Epidermal melanocyte (primary cell): ENCODE data around the gene DHX15.

ENCODE experiments used
- DNase-seq: peaks from one replicate; pipeline ENCODE4 v3.0.0; 2011; ENCODE audit warnings: low spot score; ENCODE audit not compliant: insufficient read length

The DHX15 gene

DNA sequence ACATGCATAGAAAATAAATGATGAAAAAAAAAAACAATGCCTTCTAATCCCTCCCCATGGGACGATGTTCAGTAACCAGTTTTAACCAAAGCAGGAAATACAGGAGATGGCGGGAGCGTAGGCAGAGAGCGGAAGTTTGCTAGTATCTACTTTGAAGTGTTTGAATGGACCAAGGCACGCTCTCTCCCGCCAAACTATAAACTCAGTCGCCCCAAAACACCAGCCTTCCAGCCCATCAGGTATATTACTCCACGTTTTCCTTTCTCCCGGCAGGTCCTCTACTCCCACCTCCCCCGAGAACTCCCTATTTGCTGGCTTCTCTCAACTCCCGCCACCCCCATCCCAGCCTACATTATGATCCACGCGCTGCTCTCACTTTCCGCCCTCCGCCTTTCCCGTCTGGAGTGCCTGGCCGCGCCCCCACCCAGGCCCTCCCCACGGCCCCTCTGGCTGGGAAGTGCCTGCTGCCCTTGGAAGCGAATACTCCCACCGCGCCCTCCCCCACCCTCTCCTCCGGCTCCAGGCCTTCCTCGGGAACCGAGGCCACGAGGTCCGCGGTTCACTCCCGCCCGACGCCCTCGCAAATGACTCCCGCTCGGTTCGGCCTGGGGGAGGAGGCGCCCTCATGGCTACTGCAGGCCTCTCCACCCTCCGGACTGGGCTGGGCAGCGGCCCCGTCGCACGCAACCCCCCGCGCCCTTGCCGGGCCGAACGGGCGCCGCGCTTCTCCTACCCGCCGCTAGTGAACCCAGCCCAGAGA lies 723 bp downstream of the DHX15 start:
- no peak for DNase-seq

DNA sequence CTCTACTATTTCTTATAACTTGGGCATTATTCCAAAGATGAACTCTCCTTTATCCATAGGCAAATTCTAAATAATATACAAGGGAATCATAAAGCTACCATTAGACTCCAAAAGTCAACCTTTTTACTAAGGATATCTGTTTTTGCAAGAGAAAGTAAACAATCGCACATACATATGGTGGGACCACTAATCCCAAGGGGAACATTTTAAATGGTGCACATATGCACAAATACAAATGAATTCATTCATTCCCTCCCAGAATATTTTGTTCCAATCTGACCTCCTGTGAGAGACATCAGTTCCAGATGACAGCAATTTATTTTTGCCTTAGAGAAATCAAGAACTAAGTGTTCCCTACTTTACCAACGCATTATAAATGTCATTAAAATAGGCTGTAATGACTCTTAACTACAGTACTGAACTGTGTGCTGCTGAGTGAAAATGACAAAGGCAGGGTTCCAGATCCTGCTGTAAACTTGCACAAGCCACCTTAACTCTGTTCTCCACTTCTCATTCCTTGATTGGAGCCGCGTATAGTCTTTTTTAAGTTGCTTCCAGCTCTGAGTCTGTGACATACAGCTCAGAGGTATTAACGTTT lies 2.0 kb downstream of the DHX15 start:
- no peak for DNase-seq

DNA sequence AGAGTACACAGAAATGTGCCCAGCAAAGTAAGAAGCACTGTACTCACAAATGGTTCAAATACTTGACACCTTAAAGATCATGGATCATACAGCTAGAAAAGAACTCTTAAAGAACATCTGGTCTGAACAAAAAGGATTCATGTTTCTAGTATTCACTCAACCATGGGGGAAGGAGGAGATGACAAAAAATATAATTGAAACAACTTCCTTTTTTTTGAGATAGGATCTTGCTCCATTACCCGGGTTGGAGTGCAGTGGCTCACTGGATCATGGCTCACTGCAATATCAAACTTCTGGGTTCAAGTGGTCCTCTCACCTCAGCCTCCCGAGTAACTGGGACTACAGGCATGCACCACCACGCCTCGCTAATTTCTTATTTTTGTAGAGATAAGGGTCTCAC lies 6.0 kb downstream of the DHX15 start:
- DNase-seq, result no peak

DNA sequence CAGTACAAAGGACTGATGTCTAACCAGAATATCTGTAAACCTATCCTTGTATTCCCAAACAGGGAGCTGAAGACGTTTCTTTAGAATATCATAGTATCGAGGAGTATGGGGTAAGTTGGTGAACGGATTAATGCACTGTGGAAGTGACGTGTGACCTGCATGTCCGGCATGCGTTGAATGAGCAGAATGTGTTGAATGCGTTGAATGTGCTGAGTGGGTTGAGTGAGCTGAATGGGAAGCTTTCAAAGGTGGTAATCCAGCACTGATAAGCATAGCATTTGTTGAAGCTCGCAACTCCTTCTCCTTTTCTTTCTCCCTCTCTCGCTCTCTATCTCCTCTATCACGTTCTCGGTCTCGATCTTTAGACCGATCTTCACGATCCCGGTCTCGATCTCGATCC lies 8.1 kb downstream of the DHX15 start:
- DNase-seq, result no peak

DNA sequence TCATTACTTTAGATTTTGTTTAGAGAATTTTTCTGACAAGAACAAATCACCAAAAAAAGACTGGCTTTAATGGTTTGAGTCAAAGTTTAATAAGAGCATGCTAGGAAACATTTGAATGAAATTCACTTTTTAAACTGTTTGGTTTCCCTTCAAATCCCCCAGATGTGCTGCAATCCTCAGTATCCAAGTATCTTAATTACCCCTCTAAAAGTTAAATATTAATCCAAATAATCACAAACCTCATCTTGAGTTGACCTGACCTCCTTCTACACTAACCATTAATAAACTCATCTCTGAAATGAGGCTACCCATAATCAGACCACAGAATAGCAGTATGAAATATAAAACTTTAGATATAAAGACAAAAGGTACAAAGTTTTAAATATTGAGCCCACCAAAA lies 10.1 kb downstream of the DHX15 start:
- no peak for DNase-seq

GRCh38 chr4:24573582-24573981 lies 10.8 kb downstream of the DHX15 start:
- DNase-seq, result no peak

DNA sequence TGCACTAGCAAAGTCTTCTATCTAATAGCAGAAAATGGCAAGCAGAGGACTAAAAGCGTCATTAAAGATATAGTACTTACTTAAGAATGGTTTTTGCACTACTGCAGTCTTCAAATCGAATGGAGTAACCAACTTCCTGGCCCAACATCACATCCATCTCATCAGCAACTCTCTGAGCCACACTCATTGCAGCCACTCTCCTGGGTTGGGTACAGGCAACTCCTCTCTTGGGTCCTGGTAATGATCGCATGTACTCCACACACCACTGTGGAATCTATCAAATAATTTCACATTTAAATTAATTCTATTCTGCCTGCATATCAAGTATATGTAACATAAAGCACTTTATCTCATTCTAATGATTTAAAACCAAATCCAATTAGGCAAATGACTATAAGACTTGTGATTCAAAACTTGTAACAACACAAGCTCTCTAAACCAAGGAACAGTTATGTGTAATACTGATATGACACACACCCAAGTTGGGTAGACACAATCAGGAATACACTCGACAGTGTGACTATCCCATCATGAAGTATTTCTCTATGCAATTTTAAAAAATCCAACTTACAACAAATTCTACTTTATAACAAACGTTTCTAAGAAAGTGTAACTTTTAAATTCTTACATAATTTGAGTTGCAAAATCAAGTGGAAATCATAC lies 13.6 kb downstream of the DHX15 start:
- no peak for DNase-seq

GRCh38 chr4:24570172-24570571 lies 14.2 kb downstream of the DHX15 start:
- DNase-seq, result no peak

DNA sequence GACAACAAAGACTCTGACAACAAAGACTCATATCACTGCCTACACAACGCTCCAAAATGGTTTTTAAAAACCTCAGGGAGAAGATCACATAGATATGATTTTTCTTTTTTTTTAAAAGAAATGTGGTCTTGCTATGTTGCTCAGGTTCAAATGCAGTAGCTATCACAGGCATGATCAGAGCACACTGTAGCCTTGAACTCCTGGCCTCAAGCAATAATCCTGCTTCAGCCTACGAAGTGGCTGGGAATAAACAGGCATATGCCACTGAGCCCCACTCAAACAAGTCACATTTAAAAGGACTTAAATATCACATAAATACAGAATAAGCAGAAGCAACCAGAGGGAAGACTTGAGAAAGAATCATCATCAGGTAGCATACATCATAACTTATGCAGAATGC lies 14.7 kb downstream of the DHX15 start:
- DNase-seq, result no peak

- DNase-seq, result no peak
Measured at GRCh38 chr4:24568425-24568824, 15.9 kb downstream of the DHX15 start.

DNA sequence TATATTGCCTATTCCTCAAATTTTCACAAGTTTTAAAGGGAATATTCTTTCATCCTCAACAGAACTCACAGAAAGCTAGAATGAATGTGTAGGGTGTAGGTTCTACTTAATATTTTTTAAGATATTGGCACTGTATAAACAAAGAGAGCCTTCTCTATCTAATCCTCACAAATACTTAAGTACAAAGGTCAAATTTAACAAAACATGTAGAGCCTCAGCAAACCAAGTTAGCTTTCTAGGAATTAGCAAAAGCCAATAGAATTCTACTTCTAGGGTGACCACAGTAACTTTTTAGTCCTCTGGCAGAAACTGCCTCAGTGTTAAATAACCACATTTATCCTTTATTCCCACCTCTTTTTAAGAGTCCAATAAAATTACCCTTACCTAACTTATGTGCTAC lies 19.3 kb downstream of the DHX15 start:
- no peak for DNase-seq

DNA sequence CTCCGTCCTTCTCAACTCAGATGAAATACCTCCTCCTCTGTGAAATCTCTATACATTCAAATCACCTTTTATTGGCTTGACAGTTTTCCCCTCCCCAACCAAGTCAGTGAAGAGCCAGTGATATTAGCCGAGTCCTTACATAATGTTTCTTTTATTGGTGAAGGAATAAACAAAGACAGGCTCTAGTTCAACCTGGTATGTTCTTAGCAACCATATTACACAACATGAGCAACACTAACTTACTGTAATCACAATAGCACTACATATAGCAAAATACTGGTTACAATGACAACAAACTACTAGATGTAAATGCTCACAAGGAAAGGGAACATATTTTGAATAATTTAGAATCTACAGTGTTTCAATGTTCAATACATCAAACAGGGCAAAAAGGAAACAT lies 19.9 kb downstream of the DHX15 start:
- DNase-seq, result no peak

GRCh38 chr4:24561438-24562139 lies 22.8 kb downstream of the DHX15 start:
- no peak for DNase-seq

GRCh38 chr4:24560868-24561368 lies 23.4 kb downstream of the DHX15 start:
- DNase-seq, result no peak

- DNase-seq, result no peak
Measured at GRCh38 chr4:24559889-24560288, 24.5 kb downstream of the DHX15 start.

GRCh38 chr4:24559032-24559821 lies 25.1 kb downstream of the DHX15 start:
- no peak for DNase-seq

GRCh38 chr4:24557026-24558025 lies 27.0 kb downstream of the DHX15 start:
- no peak for DNase-seq

DNA sequence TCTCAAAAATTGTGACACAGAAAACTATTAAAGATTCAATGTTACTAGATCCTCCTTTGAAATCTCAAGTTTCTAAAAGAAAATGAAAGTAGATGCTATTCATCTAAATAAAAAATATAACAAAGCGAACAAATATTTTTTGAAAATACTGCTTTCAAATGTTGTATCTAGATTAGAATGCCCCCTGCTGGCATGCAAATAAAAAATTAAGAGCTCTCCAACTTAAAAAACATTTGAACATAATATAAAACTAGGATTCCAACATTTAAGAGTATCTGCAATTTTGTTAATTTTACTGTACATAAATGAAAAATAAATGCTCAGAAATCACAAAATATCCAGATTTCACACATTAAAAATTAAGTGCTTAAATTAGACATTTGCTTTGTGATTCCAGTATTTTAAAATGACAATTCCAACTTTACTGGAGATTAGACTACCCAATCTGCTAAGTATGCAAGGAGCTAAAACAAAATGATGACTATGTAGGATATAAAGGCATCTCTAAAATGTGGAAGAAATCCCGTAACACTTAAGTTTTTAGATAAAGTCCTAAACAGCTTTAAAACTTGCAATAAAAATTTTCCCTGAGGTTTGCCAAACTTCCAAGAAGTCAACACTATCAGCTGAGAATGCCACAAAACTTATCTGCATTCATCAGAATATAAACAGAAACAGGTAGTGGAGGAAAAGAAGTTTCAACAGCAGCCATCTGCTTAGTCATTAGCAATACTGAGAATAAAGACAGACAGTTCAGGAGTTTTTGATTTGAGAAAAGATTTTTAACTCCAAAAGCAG lies 32.7 kb downstream of the DHX15 start:
- DNase-seq, result no peak
